HepG2 (cell line): ENCODE results near the gene TMC2. TPM values are rescaled to one million over a fixed set of nuclear protein-coding genes. Genes with fewer than 3 reads are reported as not detected.

Experiments
- FOSL1 ChIP-seq: sonication (generic); formaldehyde crosslinking; IDR thresholded peaks from 2 replicates; pipeline ENCODE4 v1.9.0; 2021; ENCODE audit warnings: missing genetic modification reagents, borderline replicate concordance
- FOXA1 ChIP-seq, 2 experiments: fragments of 450-650 bp in 1 of 2; sonication (generic) in 1 of 2; formaldehyde crosslinking in 1 of 2; IDR thresholded peaks; 2 replicates each; pipeline versions ENCODE4 v1.4.0 to v1.6.1; 2016 to 2020; ENCODE audit warnings: missing genetic modification reagents in 1 of 2
- HMGXB3 ChIP-seq: sonication (generic); formaldehyde crosslinking; IDR thresholded peaks from 2 replicates; pipeline ENCODE4 v1.4.0; 2020; ENCODE audit warnings: missing genetic modification reagents, borderline replicate concordance
- KIAA2018 ChIP-seq: sonication (generic); formaldehyde crosslinking; IDR thresholded peaks from 2 replicates; pipeline ENCODE4 v1.5.0; 2020; ENCODE audit warnings: mild to moderate bottlenecking, missing genetic modification reagents, borderline replicate concordance
- NR2C2 ChIP-seq: sonication (generic); formaldehyde crosslinking; IDR thresholded peaks from 2 replicates; pipeline ENCODE4 v1.4.0; 2020; ENCODE audit warnings: missing genetic modification reagents, mild to moderate bottlenecking, moderate library complexity, borderline replicate concordance
- ZNF333 ChIP-seq: sonication (generic); formaldehyde crosslinking; IDR thresholded peaks from 2 replicates; pipeline ENCODE4 v1.4.0; 2020; ENCODE audit warnings: mild to moderate bottlenecking, missing genetic modification reagents, borderline replicate concordance
- polyA plus RNA-seq, 8 experiments: library from polyadenylated mRNA; depleted of rRNA in 3 of 8; stranded (reverse) in 7 of 8; unstranded in 1 of 8; fragments of >200 nt; fragmentation: Illumina TruSeq in 4 of 8; extraction: Trizol in 4 of 8; gene quantifications; 2 replicates each; pipeline versions ENCODE4 v1.2.1 to v1.2.3, GENCODE V29; 2011 to 2016; ENCODE audit warnings: low read depth in 4 of 8, missing spikeins in 1 of 8, mixed read lengths in 1 of 8; ENCODE audit not compliant: insufficient read depth in 1 of 8
- total RNA-seq, 5 experiments: library from RNA; depleted of rRNA; stranded (reverse); fragments of >200 nt; fragmentation: Illumina TruSeq; extraction: Trizol; gene quantifications; 2 replicates each; pipeline ENCODE4 v1.2.3, GENCODE V29; 2016; ENCODE audit warnings: low read depth in 1 of 5

Gene TMC2
- total and polyA plus RNA-seq, 2 of the 13 experiments (the other 11 are each of a cell fraction or from before 2014, with no cell fraction given), result not detected

- peak; percentile 3; the same call in 1 of the 2 replicates for TF ChIP-seq HMGXB3 (CRISPR knock-in tag)
- no peak for TF ChIP-seq FOXA1 (IDR thresholded peaks at IDR 0.05)
- no peak; the same call in 1 of the 2 replicates for TF ChIP-seq FOXA1 (CRISPR knock-in tag; IDR thresholded peaks at IDR 0.05)
- TF ChIP-seq NR2C2 (CRISPR knock-in tag), result peak; percentile 26; the same call in 1 of the 2 replicates
- peak; percentile 41; the same call in 1 of the 2 replicates for TF ChIP-seq FOSL1
- TF ChIP-seq ZNF333, result 0 out of 2 replicates have a peak, but pooled peaks have one; percentile 85
- no peak for TF ChIP-seq KIAA2018 (CRISPR knock-in tag)
Measured at GRCh38 chr20:2652724-2653555, 116.6 kb downstream of the TMC2 start (continued).
